Eye (tissue), 1 donor: ENCODE measurements around the gene GMCL2.

Source experiments
- DNase-seq: peaks from one replicate; pipeline ENCODE4 v3.0.0-alpha.2; 2015

GMCL2 gene

DNA sequence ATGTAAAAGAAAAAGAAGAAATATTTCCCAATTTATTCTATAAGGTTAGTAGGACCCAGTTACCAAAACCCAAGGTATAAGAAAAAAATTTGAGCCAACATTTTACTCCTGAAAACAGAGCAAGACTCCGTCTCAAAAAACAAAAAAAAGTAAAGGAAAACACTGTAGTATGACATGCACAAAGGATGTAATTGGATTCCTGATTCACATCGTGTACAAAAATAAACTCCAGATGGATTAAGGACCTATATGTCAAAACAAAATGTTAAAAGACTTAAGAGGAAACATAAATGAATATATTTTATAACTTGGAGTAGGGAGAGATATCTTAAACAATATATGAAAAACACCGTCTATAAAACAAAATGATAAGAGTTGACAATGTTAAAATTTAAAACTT, 31.7 kb upstream of the GMCL2 start:
- no peak for DNase-seq

DNA sequence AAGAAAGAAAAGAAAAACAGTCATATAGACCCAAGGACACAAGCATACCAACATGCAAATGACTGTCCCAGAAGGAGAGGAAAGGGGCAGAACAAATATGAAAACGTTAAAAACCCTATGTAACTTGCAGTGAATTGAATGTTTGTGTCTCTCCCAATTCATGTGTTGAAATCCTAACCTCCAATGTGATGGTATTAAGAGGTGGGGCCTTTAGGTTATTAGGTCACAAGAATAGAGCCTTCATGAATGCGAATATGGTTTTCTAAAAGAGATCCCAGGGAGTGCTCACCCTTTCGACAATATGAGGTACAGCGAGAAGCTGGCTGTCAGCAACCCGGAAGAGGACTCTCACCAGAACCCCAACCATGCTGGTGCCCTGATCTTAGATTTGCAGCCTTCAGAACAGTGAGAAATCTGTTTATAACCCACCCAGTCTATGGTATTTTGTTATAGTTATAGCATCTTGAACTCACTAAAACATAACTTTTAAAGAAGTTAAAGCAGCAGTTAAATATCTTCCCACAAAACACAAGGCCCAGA, 31.1 kb upstream of the GMCL2 start:
- no peak for DNase-seq

DNA sequence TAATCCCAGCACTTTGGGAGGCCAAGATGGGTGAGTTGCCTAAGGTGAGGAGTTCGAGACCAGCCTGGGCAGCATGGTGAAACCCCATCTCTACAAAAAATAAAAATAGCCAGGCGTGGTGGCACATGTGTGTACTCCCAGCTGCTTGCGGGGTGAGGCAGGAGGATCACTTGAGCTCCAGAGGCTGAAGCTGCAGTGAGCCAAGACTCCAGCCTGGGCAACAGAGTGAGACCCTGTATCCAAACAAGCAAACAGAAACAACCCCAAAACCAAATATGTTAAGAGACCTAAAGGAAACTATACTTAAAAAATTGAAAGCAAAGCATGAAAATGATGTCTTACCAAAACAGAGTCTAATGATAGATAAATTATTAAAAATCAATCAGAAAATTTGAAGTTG, 29.6 kb upstream of the GMCL2 start:
- DNase-seq, result no peak

DNA sequence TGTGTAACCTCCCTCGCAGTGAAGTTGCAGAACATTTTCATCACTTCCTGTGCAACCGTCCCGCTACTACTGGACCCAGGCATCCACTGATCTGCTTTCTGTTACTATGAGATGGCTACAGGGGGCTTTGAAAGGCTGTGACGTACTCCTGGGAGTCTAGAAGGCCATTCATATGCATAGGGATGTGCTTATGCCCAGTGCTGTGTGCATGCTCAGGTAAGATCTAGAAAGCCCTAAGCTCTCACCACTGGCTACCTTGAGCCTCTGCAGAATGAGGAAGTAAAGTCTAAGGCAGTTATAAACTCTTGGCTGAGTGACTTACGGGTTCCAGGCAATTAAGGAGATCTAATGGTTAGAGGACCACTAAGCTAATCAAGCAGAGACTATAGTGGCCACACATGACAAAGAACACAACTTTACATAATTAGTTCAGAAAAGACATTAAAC, 28.9 kb upstream of the GMCL2 start:
- no peak for DNase-seq

DNA sequence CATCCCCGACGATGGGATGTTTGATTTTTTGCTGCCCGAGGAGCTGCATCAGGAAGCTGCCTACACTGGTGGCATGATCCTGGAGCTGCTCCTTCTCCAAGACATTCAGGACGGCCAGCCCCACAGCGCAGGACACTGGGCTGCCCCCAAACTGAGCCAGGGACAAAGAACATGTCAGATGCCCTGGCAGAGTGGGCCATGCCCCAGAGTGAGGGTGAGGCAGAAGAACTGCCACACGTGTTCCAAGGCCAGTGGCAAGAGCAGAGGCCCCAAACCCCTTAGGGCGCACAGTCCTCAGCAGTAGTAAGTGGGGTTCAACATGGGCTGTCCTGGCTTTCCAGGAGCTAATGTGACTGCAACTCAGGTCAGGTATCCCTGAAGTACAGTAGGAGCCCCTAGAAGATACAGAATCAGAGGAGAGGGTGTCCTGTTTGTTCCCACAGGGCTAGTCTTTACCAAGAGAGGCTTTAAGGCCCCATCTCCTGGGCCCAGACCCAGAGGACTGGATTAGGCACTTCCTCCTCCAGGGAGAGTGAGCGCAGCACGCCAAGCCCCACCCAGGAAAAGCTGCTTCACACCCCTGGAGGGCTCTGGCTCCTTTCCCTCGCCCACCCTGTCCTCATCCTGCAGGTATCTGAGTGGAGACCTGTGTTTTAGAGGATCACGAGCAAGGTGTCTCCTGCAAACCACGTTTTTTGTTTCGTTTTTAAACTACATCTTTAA, 28.3 kb upstream of the GMCL2 start:
- DNase-seq, result no peak

DNA sequence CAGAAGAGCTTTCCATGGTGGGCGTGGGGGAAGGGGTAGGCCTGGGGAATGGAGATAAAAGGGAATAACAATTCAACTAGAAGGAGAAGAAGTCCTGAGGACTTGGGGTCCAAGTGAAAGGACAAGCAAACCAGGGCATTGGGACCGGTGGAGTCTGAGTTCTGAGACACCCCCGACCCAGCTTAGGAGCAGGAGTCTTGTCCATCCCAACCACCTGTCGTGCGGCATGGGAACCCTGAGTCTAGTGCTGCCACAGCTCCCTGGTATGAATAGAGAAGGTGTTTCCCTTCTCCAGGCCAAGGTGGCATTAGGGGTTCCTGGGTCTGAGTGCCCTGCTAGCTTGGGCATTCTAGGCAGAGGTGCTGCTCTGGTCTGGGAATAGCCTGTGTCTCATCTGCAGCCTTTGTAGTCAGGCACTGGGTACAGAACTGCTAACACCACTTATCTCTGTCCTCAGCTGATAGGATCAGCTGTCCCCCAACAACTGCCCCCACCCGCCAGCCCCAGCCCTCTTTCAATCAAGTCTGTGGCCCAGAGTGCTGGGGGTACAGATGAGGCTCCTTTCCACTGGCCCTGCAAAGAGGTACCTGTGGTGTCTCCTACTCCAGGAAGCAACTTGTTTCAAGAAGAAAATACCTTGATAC, 27.1 kb upstream of the GMCL2 start:
- DNase-seq, result no peak

DNA sequence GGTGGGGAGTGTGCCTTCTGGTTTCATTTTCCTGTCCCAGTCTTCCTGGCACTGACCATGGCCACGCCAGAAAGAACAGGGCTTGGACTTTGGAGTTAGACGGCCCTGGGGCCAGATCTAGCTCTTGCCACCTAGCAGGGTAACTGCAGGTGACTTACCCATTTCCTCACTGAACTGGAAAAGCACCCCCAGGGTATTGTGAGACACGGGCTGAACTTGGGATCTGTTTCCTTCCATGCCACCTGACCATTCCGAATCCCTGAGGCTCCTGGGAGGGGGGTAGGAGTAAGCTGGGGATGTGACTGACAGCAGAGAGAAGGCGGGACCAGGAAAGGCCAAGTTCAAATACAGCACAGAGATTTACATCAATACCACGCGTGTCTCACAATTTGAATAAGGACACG, 26.6 kb upstream of the GMCL2 start:
- no peak for DNase-seq

DNA sequence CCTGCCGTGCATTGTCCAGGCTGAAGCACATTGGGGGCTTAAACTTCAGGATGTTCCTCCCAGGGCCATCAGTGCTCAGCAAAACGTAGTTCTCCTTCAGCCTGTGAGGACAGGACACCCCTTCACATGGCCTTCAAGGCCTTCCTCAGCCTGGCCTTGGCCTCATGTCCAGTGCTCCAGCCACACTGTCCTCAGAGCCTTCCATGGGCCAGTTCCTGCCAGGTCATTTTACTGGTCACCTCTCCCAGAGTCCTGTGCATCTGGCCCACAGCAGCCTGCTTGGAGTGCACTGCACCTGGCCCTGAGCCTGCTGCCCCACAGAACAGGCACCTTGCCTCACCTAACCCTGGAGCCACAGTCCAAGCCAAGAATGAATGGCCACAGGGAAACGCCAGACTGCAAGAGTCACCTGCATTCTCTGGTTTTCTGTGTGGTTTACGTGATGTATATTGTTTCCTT, 25.9 kb upstream of the GMCL2 start:
- DNase-seq, result no peak

DNA sequence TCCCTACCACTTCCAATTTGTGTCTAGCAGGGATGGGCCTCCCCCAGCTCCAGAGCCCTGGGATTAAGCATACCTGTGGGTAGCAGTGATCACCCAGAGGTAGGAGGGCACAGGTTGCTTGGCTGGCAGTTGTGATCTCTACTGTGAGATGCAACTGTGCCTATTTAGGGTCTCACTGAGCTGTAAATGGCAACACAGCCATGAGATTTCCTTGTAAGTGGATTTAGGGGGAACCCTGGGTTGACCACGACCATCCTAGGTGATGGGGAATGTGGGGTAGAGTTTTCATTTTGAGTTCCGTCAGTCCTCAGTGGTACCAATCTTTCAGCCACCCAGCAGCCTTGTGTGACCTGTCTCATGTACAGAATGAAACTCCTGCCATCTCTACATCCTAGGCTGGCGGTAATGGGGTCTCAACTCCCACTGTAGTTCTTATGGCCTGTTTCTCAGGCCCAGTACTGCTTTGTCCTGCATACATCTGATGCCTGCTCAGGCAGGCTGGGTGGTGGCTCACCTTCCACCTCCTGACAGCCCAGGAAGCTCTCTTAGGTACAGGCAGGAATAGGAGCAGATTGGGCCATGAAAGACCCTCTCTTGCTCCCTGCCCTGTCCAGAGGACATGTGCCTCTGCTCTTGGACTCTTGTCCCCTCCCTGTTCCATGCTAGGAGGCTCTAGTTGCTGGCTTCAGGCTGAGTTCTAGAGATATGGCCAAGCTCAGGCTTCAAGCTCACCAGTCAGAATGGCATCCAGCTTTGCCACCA, 25.3 kb upstream of the GMCL2 start:
- DNase-seq, result no peak

DNA sequence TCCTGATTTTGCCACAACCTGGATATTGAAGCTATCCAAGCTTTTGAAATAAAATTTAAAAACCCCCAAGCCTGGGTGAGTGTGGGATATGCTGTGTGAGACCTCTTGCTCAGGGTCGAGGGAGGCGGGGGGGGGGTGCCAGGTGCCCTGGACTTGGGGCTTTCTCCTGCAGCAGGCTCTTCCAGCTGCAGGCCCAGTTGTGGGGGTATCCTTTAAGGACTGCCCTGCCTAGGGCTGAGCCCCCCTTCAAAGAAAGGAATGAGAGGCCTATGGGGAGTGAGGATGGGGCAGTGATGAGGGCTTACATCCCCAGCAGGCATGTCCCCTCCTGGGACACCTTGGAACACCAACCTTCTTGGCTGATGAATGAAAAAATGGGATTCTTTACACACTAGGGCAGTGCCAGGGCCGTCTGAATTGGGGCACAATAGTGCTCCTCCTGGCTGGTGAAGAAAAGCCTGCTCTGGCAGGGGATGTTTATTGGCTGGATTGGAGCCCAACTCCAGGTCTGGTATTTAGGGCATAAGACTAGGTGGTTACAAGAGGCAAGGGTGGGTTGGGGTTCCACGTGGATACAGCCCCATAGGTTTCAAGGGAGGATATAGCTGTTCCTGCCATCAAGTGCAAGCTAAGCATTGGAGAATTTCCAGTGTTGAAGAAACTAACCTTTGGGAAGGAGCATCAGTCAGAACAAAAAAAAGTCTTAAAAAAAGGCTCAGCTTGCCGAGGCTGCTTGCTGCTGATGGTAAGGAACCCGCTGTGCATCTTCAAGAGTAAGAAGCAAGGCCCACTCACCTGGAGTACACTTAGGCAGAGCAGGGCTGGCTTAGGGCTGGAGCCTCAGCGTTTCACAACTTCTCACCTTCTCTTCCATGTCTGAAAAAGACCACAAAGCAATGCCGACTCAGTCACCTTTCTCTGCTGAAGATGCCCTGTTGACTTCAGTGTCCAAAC, 24.2 kb upstream of the GMCL2 start:
- no peak for DNase-seq

DNA sequence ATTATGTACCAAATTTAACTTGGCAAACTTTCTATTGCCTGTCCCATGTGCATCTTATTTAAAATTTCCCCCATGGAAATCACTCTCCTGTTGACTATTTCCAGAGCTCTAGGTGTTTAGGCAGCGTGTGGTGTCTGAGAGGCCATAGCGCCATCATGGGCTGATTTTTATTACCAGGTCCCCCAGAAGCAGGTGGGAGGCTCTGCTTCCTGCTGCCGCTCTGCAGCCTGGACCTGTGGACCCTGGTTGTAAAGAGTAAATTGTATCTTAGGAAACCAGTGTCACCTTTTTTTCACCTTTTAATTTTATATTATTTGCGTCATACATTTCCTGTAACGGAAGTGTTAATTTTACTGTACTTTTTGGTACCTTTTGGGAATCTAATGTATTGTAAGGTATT, 23.5 kb upstream of the GMCL2 start:
- DNase-seq, result no peak

DNA sequence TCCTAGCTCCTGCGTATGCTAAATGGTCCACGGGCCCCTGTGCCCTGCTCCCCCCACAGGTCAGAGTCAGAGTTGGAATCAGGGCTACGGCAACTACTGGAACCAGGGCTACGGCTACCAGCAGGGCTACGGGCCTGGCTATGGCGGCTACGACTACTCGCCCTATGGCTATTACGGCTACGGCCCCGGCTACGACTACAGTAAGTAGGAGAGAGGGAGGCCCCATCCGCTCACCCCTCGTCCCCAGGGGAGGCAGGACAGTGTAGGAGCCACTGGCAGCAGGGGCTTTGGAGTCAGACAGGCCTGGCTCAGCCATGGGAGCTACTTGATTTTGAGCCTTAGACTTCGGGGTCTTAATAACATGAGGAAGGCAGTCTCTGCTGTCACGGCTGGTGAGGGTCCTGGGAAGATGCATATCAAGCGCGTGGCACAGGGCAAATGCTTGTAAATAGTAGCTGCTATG, 22.9 kb upstream of the GMCL2 start:
- no peak for DNase-seq

DNA sequence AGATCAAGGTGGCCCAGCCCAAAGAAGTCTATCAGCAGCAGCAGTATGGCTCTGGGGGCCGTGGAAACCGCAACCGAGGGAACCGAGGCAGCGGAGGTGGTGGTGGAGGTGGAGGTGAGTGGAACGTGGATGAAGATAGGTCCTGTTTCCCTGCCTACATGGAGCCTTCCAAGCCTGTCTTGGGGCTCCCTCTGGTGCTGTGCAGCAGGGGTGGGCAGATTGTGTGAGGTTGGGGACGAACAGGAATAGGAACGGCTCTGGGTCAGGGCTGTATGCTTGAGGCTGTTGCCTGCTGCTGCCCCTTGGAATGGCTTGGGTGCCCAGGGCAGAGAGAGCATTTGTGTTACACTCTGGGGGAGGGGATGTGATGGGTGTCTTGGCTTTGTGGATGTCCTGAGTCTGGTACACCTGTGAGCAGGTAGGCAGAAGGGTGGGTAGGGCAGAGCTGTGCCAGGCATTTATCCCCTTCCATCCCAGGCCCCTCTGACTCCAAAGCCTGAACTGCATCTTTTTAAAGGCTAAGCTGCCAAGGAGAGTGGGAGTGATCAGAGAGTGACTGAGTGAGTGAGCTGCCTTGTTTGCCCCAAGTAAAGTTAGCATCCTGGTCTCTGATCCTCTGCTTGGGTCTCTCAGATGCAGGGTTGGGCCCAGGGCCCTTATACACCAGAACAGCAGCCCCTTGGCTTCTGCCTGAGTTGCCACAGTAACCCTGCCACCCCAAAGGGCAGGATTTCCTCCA, 22.3 kb upstream of the GMCL2 start:
- DNase-seq, result no peak

DNA sequence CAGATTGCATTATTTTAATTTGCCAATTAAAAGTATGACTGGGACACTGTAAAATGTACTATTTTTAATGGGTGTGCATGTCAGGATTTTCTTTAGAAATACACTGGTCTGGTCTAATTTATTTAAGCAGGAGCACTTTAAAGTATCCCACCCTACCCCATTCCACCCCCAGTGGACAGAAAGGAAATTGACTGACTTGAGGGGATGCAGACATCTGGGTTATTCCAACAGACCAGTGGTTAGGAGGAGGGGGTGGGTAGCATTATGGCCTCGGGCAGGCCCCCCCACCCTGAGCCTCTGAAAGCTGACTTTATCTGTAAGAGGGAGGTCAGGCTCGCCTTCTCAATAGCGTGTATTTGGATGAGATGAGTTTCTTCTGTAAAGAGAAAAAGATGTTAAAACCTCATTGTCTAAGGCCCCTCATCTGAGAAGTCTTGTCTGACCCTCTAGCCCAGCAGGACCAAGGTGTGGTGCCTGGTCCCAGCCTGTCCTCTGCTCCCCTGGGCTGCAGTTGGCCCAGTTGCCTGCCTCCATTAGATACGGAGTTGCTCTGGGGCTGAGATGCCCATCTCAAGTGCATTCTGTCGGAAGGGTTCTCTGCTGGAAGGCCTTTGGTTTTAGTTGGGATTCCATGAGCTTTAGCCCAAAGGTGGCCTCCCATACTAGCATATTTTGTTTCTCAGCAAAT, 21.5 kb upstream of the GMCL2 start:
- no peak for DNase-seq

DNA sequence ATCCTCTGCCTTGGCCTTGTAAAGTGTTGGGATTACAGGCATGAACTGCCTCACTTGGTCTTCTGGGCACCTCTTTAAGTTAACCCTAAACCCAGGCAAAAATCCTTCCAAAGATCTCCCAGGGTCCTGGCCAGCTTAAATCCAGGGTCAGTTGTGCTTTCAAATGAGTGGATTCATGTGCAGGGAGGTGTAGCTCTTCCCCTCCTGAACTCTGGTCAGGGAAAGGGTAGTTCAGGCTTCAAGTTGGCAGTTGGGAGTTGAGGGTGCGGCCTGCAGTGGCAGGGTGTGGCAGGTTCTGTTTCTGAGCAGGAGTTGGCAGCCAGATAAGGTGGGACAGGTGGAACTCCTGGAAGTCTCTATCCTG, 20.7 kb upstream of the GMCL2 start:
- no peak for DNase-seq

DNA sequence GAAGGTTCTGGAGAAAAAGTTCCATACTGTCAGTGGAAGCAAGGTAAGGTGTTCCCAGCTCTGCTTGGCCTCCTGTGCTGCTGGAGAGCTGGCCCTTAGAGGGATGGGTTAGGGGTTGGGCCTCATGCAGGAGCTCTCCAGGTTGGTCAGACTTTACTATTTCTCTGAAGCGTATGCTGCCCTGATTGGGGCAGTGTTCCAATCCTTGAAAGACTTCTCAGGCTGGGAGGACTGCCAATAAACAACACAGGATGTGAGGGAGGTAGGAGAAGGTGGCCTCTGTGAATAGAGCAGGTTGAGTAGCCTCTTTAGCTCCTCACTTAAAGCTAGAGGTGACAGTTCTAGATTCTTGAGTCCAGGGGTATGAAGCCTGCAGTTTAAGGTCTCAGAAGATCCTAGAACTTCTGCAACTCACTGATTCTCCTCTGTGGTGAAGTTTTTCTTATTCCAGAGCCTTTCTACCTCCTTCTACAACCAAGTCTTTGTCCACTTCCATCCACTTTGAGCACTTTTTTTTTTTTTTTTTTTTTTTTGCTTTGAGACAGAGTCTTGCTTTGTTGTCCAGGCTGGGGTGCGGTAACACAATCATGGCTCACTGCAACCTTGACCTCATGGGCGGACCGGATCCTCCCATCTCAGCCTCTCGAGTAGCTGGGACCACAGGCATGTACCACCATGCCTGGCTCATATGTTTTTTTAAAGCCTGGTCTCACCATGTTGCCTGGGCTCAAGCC, 20.2 kb upstream of the GMCL2 start:
- DNase-seq, result no peak

DNA sequence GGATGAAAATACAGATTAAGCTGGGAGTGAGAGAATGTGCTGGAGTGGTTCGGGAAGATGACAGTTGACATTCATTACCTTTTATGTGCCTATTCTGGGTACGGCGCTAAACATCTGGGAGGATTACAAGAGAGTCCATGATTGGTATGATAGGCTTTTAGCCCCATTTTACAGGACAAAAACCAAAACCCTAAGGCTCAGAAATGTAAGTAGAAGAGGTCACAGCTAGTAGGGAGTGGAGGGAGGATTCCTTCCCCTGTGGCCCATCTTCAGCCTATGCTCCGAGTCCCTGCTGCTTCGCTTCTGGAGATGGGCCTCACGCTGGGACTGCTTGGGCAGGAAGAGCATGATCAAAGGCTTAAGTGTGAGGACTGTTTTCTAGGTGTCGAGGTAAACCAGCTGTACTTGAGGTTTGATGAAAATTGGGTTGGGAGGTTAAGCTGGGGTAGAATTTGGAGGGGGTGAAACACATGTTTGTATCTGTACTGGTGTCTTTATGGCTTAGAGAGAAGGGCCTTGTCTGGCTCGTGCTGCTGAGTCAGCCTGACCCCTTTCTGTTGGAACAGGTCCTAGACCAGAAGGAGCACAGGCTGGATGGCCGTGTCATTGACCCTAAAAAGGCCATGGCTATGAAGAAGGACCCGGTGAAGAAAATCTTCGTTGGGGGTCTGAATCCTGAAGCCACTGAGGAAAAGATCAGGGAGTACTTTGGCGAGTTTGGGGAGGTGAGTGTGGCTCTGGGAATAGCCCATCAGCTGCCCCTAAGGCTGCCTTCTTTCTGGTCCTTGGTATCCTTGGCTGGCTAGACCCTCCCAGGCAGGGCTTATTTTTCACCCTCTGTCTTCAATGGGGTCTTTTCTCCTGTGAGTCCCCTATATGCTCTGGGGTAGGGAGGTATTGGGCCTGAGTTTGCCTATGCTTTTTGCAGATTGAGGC, 19.3 kb upstream of the GMCL2 start:
- DNase-seq, result no peak

DNA sequence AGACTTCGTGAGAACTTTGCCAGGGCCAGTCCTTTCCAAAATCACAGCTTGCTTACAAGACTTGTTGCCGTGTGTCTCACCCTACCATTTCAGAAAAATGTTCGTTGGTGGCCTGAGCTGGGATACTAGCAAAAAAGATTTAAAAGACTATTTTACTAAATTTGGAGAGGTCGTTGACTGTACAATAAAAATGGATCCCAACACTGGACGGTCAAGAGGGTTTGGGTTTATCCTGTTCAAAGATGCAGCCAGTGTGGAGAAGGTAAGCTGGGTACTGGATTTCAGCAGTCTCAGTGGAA, 18.5 kb upstream of the GMCL2 start:
- no peak for DNase-seq
